Measurements from ENCODE around the gene CACHD1. TPM values are rescaled to one million over a fixed set of nuclear protein-coding genes. Genes with fewer than 3 reads are reported as not detected.

The CACHD1 gene
- total and polyA plus RNA-seq, 3 donors from 2014 or later, result 7.4 to 10.3 (median 8.3) TPM

- H3K9me3 ChIP-seq, result no peaks in the 10 kb centered on the region
- H3K27me3 ChIP-seq, result no peaks in the 10 kb centered on the region
- TF ChIP-seq CTCF (IDR thresholded peaks at IDR 0.05), result no peak
- TF ChIP-seq POLR2A (IDR thresholded peaks at IDR 0.05), result no peak
- no peaks in the 10 kb centered on the region for H3K36me3 ChIP-seq (ENCODE audit: low read depth, missing control alignments)
- no peak for DNase-seq
- H3K27ac ChIP-seq, result no peak overlapping the region
- WGBS, 2 donors, result 74 to 78% methylated on average over 5 of the region's 5 CpGs
- no peak overlapping the region for H3K4me3 ChIP-seq
- intact Hi-C loops (cut with DNase I; ENCODE audit: low total_unique reads), result no loop called here
- H3K4me1 ChIP-seq, result no peaks in the 10 kb centered on the region
These were observed 109.8 kb downstream of the CACHD1 start for GRCh38 chr1:64579767-64580166.

GRCh38 chr1:64581135-64581842, 111.4 kb downstream of the CACHD1 start:
- no peak overlapping the region for H3K4me3 ChIP-seq
- H3K4me1 ChIP-seq, result no peaks in the 10 kb centered on the region
- no peaks in the 10 kb centered on the region for H3K9me3 ChIP-seq
- no peaks in the 10 kb centered on the region for H3K36me3 ChIP-seq (ENCODE audit: low read depth, missing control alignments)
- DNase-seq, result no peak
- intact Hi-C loops (cut with DNase I; ENCODE audit: low total_unique reads), result no loop called here
- 82 to 87% methylated on average over 3 of the region's 3 CpGs for WGBS, 2 donors
- no peak for TF ChIP-seq CTCF (IDR thresholded peaks at IDR 0.05)
- no peak for TF ChIP-seq POLR2A (IDR thresholded peaks at IDR 0.05)
- no peaks in the 10 kb centered on the region for H3K27me3 ChIP-seq
- no peak overlapping the region for H3K27ac ChIP-seq

GRCh38 chr1:64581843-64582185, 111.9 kb downstream of the CACHD1 start:
- H3K36me3 ChIP-seq (ENCODE audit: low read depth, missing control alignments), result no peaks in the 10 kb centered on the region
- 90 to 91% methylated on average over 4 of the region's 4 CpGs for WGBS, 2 donors
- TF ChIP-seq POLR2A (IDR thresholded peaks at IDR 0.05) (no peak), CTCF (IDR thresholded peaks at IDR 0.05) (no peak)
- no peaks in the 10 kb centered on the region for H3K4me1 ChIP-seq
- no peaks in the 10 kb centered on the region for H3K27me3 ChIP-seq
- intact Hi-C loops (cut with DNase I; ENCODE audit: low total_unique reads), result no loop called here
- no peak overlapping the region for H3K4me3 ChIP-seq
- DNase-seq, result no peak
- H3K27ac ChIP-seq, result no peak overlapping the region
- no peaks in the 10 kb centered on the region for H3K9me3 ChIP-seq

- intact Hi-C loops (cut with DNase I; ENCODE audit: low total_unique reads), result no loop called here
- TF ChIP-seq CTCF (IDR thresholded peaks at IDR 0.05) (peak in 1 of 3 experiments; percentile 7), POLR2A (IDR thresholded peaks at IDR 0.05) (no peak)
- WGBS, 2 donors, result 87 to 98% methylated on average over 1 of the region's 1 CpG
- no peak for DNase-seq
- H3K4me1 ChIP-seq, result no peaks in the 10 kb centered on the region
- H3K27me3 ChIP-seq, result no peaks in the 10 kb centered on the region
- H3K4me3 ChIP-seq, result no peak overlapping the region
- no peak overlapping the region for H3K27ac ChIP-seq
- no peaks in the 10 kb centered on the region for H3K36me3 ChIP-seq (ENCODE audit: low read depth, missing control alignments)
- no peaks in the 10 kb centered on the region for H3K9me3 ChIP-seq
These were observed 114.5 kb downstream of the CACHD1 start for GRCh38 chr1:64584479-64584878.

- Histone ChIP-seq H3K4me3 (no peak overlapping the region), H3K36me3 (ENCODE audit: low read depth, missing control alignments) (no peaks in the 10 kb centered on the region), H3K27me3 (no peaks in the 10 kb centered on the region), H3K27ac (no peak overlapping the region), H3K4me1 (no peaks in the 10 kb centered on the region), H3K9me3 (no peaks in the 10 kb centered on the region)
- no peak for DNase-seq
- TF ChIP-seq CTCF (IDR thresholded peaks at IDR 0.05) (no peak), POLR2A (IDR thresholded peaks at IDR 0.05) (no peak)
- intact Hi-C loops (cut with DNase I; ENCODE audit: low total_unique reads), result no loop called here
These were observed 118.9 kb downstream of the CACHD1 start for GRCh38 chr1:64588876-64589275.
